GM18907 (cell line): ENCODE measurements around the gene ATPAF1.
A peak's percentile ranks its signal among the peaks of the same experiment; 100 is the strongest.
"Not testable (repeated sequence)": the region's sequence is repeated elsewhere in the genome, so short reads cannot be mapped to it uniquely, and the experiment has no call there.

Experiments
- ATAC-seq: cut with Tn5 transposase; IDR thresholded peaks from one replicate; pipeline ENCODE4 v1.9.1; 2021; ENCODE audit warnings: mild to moderate bottlenecking, moderate library complexity; ENCODE audit not compliant: unreplicated experiment

ATPAF1 gene, protein sequence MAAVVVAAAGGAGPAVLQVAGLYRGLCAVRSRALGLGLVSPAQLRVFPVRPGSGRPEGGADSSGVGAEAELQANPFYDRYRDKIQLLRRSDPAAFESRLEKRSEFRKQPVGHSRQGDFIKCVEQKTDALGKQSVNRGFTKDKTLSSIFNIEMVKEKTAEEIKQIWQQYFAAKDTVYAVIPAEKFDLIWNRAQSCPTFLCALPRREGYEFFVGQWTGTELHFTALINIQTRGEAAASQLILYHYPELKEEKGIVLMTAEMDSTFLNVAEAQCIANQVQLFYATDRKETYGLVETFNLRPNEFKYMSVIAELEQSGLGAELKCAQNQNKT

DNA sequence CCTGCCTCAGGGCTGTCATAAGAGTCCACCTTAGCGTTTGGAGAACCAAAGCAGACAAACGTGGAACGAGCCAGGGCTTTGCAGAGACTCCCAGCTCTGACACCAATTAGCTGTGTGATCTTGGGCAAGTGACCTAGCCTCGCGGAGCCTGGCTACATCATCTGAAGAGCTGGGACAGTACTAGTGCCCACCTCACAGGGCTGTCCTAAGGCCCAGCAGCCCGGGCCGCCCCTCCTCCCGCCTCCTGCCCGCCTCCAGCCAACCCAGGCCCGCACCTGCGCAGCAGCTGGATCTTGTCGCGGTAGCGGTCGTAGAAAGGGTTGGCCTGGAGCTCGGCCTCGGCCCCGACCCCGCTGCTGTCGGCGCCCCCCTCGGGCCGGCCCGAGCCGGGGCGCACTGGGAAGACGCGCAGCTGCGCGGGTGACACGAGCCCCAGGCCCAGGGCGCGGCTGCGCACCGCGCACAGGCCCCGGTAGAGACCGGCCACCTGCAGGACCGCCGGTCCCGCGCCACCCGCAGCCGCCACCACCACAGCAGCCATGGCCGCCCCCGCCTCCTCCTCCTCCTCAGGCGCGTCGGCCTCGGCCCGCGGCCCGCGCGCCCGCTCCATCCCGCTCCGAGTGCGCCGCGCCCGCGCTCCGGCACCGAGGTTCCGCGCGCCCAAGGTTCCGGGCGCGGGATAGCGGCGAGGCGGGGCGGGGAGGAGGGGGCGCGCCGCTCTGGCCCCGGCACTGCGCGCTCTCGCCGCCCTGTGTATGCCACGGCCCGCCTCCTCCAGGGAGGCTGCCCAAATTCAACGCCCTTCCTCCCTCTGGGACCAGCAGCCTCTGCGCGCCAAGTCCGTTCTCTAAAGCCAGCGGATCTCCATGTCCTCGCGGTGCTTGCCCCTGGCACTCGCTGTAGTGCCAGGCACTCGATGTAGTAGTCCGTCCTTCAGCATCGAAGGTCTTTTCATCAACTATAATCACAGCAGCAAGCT, at the start of gene ATPAF1:
TSS of gene ATPAF1 (minus strand) at position 583 of the 979 bp plus-strand sequence. CDS start at position 541, 42 bp downstream.
- peak; percentile 77 for ATAC-seq

DNA sequence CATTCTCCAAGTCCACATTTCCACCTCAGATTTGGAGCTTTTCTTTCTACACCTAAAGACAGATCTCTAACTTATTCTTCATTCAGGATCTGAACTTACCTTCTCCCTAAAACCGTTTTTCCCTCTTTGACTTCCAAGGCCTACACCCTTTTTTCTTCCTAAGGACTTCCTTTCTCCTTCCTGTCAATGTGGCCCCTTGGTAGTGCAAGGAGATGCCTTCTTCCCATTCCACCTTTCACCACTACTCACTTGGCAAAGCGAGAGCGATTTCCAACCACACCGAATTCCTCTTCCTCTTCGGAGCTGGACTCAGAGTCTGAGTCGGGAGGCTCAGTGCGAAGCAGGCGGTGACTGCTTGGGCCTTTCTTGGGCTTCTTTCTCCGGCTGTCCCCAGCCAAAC, 49.5 kb upstream of the ATPAF1 start:
- ATAC-seq: no peak

DNA sequence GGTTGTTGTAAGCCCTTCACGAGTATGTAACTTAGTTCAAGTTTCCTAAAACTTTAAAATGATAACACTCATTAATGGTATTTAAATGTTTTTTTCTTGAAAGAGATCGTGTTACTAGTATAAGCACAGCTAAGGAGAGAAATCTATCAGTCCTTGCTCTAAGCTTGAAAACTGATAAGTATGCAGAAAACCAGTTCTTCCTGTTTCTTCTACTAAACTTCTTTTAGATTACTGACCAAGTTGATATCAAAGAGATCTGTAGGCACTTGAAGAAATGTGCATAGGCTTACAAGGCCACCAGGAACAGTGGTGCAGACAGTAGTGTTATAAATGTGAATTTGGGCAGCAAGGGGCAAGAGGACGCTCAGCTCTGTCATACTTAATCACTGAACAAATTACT, 46.8 kb upstream of the ATPAF1 start:
- no peak for ATAC-seq

DNA sequence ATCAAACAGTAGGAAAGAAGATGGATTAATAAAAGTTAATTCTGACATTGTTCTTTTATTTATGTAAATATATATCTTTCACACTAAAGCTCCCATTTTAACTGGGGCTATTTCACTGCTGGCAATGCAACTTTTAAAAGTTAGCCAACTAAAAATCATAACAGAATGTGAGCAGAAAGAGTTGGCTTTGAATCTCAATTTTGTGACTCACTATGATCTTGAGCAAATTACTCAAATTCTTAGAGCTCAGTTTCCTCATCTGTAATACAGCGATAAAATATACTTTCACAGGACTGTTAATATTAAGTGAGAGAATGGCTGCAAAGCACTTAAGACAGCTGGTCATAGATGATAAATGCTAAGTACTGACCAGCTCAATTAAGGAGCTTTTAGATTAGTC, 40.0 kb upstream of the ATPAF1 start:
- ATAC-seq: no peak

DNA sequence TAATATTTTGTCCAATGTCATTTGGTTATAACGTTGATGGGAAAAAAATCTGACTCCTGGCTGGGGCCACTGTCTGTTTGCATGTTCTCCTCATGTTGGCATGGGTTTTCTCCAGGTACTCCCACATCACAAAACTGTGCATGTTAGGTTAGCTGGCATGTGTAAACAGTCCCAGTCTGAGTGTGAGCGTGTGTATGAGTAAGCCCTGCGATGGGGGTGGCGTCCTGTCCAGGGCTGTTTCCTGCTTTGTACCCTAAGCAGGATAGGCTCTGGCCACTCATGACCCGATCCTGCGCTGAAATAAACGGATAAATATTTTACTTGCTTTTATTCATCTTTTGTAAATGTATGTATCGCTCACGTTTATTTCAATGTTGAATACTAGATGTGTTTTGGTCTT, 37.2 kb upstream of the ATPAF1 start:
- no peak for ATAC-seq

DNA sequence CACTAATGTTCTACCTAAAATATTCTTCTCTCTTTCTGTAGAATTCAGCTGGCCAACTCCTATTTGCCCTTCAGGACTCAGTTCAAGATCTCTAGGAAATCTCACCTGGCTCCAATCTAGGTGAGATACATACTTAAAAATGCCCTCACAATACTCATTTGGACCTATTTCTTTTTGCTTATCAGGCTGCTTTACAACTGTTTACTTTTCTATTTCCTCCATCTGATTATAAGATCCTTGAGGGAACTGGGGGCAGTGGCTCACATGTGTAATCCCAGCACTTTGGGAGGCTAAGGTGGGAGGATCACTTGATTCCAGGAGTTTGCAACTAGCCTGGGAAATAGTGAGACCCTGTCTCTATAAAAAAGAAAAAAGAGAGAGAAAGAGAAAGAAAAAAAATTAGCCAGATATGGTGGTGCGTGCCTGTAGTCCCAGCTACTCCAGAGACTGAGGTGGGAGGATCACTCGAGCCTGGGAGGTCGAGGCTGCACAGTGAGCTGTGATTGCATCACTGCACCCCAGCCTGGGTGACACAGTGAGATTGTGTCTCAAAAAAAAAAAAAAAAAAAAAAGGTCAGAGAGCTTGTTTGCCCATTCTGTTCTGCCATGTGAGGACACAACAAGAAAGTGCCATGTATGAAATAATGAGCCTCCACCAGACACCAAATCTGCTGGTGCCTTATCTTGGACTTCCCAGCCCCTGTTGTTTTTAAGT, 35.9 kb upstream of the ATPAF1 start:
- no peak for ATAC-seq

DNA sequence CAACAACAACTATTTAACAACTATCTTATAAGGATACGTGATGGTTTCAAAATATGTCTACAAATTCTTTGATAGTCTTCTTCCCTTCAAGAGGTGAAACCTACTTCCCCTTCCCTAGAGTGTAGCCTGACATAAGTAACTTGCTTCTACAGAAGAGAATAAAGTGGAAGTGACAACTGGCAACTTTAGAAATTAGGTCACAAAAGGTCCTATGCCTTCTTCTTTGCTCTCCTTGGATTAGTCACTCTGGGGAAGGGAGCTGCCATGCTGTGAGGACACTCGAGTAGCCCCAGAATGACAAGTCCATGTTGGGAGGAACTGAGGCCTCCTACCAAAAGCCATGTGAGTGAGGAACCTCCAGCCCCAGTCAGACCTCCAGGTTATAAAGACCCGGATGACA, 31.5 kb upstream of the ATPAF1 start:
- no peak for ATAC-seq

DNA sequence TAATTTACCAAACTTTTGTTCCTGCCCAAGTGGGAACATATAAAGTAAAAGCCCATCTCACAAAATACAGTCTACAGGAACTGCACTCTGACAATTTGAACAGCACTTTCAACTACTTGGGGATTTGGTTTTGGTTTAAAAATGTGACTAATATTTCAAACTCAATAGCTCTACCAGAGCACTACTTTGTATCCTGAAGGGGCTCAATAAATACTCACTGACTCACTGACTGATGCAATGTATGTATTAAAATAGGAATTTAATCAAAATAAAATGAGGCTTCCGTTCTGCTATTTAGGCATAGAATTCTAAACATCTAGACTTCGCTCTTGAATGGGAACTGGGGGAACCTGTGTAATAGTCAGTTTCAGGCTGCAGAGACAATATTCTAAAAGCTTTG, 28.9 kb upstream of the ATPAF1 start:
- ATAC-seq: no peak

DNA sequence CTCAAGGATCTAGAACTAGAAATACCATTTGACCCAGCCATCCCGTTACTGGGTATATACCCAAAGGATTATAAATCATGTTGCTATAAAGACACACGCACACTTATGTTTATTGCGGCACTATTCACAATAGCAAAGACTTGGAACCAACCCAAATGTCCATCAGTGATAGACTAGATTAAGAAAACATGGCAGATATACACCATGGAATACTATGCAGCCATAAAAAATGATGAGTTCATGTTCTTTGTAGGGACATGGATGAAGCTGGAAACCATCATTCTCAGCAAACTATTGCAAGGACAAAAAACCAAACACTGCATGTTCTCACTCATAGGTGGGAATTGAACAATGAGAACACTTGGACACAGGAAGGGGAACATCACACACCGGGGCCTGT, 26.5 kb upstream of the ATPAF1 start:
- ATAC-seq: not testable (repeated sequence)

DNA sequence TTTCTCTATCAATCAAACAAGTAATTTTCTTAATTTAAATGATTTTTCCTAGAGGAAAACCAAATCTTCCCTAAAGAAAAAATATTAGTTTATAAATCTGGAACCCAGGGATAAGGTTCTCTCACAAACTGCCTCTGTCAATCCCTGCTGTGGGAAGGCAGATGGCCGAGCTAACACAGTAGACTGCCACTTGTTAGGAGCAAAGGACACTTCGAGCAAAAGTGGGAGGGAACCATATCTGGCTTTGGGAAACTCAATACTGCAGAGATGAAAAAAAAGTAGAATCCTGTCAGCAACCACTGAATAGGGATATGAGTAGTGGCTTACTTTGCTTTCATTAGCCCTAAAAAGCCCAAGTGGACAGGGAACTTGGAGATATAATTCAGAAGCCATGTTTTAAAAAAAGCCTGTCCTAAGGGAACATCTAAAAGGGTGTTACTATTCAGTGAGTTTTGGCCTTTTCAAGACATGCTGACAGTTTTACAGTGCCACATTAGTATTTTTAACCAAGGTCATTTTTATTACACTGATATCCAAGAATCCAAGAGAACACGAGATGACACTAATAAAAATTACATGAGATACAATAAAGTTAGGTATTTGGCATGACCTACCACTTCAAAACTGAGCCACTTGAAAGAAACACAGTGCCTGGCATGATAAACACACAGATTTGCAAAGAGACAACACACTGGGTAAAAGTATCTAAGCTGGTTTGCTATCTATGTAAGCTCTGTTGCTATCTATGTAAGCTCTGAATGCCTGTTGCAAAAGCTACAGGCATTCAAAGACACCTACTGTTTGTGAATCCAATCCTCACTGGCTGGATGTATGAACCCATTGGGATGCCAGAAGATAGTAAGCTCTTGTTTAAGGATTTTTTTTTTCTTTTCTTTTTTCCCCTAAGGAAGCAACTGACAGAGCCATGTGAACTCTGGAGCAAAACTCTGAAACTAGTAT, 24.9 kb upstream of the ATPAF1 start:
- ATAC-seq: no peak

DNA sequence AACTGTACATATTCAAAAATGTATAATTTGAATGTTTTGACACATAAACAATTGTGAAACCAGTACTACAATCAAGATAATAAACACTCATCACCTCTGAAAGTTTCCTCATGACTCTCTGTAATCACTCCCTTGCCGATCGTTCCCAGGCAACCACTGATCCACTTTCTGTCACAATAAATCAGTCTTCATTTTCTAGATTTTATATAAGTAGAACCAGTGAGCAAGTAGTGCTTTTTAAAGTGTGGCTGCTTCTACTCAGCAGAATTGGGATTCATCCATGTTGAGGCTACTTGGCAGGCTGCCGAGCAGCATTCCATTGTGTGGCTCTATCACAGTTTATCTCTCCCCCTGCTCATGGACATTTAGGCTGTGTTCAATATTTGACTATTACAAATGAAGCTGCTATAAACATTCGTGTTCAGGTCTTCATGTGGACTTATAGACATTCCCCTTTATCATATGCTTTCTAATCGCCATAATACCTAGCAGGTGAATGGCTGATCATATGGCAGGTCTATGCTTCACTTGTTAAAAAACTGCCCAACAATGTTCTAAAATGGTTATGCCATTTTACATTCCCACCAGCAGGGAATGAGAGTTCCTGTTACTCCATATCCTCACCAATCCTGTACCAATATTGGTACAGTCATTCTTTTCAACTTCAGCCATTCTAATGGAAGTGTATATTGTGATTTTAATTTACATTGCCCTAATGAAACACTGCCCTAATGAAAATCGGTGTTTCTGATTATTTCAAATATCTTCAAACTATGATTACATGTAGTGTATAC, 24.0 kb upstream of the ATPAF1 start:
- ATAC-seq: no peak

DNA sequence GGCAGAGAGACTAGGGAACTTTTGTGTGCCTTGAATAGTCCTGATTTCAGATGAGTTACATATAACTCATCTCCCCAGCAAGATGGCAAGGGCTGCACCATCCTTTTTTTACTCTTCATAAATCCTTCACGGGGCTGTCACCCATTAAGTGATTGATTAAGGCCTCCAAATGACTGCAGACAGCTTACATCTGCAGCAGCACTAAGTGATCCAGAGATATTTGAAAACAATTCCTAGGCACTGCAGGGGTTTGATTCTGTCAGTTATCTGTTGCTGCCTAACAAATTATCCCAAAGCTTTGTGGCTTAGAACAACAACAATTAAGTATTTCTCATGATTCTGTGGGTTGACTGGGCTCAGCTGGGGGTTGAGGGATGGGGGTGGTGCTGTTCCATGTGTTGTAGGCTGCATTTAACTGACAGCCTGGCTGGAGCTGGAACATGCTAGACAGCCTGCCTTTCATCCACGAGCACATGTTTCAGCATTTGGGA, 22.8 kb upstream of the ATPAF1 start:
- ATAC-seq: no peak

DNA sequence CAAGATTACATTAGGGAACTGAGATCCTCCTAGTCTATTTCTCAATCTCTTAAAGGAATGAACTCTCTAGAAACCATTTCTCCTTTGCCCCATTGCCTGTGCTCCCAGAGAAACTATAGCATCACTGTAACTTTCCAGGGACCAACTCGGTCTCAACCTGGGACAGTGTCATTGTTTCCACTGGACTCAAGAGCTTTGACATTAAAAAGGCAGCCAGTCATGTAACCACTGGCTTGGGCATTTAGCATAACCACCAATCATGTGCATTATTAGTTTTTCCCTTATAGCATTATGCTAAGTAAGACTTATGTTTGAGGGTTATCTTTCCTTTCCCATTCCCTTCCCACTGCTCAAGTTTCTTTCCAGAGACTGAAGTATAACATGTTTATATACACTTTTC, 21.7 kb upstream of the ATPAF1 start:
- ATAC-seq: no peak

DNA sequence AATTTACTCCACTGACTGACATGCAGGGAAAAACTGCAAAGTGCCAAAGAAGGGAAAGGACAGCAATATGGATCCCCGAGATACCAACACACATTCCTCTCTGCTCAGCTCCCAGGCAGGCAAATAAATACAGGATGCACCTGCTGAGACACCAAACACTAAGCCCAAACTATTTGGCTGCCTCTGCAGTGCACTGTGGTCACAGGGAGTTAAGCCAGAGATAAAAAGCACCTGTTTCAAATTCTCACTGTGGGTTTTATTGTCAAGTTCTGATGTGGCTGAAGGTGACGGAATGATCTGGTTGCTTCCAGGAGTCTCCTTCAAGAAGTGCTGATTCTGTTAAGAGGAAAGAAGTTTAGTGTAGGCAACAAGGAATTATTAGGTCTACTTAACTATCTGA, 21.2 kb upstream of the ATPAF1 start:
- no peak for ATAC-seq

DNA sequence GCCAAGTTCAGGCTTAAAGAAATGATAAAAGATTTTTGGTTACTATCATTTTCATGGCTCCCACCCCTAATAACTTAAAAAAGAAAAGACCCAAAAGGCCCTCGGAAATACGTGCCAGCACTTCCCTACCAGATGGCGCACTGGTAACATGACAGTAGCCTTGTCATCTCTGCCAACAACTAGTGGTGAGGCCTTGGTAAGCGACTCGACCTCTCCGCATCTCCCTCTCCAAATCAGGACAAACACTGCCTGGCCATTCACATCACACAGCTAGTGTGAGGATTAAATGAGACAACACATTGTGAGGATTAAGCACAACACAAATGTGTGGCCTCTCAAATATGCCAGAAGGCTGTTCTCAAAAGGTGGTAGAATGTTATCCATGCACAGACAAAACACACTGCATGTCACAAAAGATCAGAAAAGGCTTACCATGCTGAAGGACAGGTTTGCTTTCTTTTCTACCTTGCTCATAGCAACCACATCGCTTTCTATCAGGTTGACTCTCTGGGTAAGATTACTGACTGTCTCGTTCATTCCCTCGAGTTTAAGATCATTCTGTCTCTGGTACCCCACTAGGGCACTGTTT, 19.9 kb upstream of the ATPAF1 start:
- no peak for ATAC-seq

DNA sequence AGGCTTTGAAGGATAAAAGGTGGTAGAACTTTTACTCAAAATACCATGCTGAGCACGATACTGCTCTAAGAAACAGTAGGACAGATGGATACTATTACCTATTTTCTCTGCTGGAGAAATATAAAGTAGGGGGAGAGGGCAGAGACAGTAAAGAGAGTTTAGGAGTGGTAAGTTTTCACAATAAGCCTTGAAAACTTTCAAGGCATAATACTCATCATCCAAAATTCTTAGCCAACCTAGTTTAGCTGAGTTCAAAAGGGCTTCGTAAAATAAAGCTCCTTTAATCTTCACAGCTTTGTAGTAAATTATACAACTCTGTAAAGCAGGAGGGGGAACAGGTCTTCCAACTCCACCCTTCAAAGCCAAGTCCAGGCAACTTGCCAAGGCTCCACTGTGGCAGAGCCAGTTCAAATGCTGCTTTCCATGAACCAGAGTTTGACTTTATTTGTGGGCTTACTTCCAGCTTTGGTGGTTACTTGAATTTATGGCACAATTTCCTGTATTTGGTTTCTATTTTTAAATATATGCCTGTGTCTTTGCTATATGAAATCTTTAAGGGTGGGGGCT, 19.0 kb upstream of the ATPAF1 start:
- ATAC-seq: no peak

DNA sequence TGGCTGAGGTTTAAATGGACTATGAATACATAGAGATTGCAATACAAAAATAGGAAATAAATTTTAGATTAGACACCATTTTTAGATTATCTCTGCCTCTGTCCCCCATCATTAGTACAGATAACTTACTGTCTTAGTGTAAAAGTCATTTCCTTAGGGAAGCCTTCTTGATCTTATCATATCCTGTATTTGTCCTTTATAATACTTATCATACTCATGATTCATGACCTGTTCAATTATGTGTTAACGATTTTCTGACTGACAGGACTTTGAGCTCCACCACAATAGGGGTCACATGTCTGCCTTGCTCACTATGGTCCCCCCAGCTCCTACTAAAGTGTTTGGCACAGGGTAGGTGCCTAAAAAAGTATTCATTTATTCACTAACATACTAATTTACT, 18.1 kb upstream of the ATPAF1 start:
- ATAC-seq: no peak

DNA sequence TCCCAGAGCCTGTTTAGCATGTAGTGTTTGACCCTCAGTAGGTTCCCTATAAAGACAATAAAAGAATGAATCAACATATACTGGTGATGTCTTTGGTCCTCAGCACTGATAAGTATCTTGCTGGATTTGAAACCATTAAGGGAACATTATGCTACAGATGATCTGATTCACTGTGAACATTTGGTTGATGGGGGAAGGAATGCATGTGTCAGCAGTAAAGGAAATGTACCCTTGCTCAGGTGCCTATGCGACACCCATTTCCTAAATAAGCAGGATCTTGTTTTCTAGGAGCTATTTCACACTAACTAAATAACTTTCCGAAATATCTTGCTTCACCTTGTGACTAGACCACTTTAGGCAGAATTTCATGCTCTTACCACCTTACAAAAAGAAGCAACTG, 16.5 kb upstream of the ATPAF1 start:
- ATAC-seq: no peak

DNA sequence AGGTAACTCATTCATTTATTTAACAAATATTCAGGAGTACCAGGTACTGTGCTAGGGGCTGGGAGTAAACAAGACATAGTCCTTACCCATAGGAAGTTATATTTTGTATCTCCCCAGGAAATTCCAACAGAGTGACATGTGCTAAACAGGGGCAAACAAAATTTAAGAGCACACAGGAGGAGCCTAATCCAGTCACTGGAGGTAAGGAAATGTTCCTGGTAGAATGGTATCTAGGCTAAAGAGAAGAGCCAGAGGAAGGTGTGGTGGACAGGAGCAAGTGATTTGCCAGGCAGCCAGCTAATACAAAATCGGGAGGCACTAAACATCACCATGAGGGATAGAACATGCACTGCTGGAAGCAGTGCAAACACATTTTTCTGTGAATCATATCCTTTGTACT, 13.9 kb upstream of the ATPAF1 start:
- no peak for ATAC-seq
